NCI-H2029 (cell line): Measurements from ENCODE around the gene TRABD2B.

ENCODE experiments used
- DNase-seq: peaks from one replicate; lab custom pipeline; 2025; lab: John Stamatoyannopoulos, UW

TRABD2B gene

GRCh38 chr1:47875831-47876586 lies 121.2 kb downstream of the TRABD2B start:
- DNase-seq = peak; percentile 92

GRCh38 chr1:47875036-47875435 lies 122.1 kb downstream of the TRABD2B start:
- DNase-seq = no peak

- DNase-seq = no peak
Observed at GRCh38 chr1:47873337-47873736, 123.8 kb downstream of the TRABD2B start.

GRCh38 chr1:47872886-47873285 lies 124.3 kb downstream of the TRABD2B start:
- no peak for DNase-seq

GRCh38 chr1:47871799-47872353 lies 125.3 kb downstream of the TRABD2B start:
- no peak for DNase-seq

GRCh38 chr1:47870946-47871676 lies 126.1 kb downstream of the TRABD2B start:
- DNase-seq = peak; percentile 41

GRCh38 chr1:47870480-47870879 lies 126.7 kb downstream of the TRABD2B start:
- no peak for DNase-seq

GRCh38 chr1:47868348-47868676 lies 128.9 kb downstream of the TRABD2B start:
- DNase-seq = no peak

GRCh38 chr1:47867438-47868347 lies 129.5 kb downstream of the TRABD2B start:
- no peak for DNase-seq

- peak; percentile 87 for DNase-seq
Observed at GRCh38 chr1:47866601-47867437, 130.4 kb downstream of the TRABD2B start.

GRCh38 chr1:47865881-47866535 lies 131.2 kb downstream of the TRABD2B start:
- DNase-seq = no peak

GRCh38 chr1:47859092-47859743 lies 138.0 kb downstream of the TRABD2B start:
- no peak for DNase-seq

GRCh38 chr1:47856996-47857395 lies 140.2 kb downstream of the TRABD2B start:
- DNase-seq = no peak

- DNase-seq = no peak
Observed at GRCh38 chr1:47855230-47855629, 142.0 kb downstream of the TRABD2B start.

- DNase-seq = no peak
Observed at GRCh38 chr1:47854552-47855144, 142.5 kb downstream of the TRABD2B start.

GRCh38 chr1:47853852-47854251 lies 143.3 kb downstream of the TRABD2B start:
- DNase-seq = no peak

GRCh38 chr1:47853059-47853458 lies 144.1 kb downstream of the TRABD2B start:
- DNase-seq = no peak

- no peak for DNase-seq
Observed at GRCh38 chr1:47852006-47852718, 145.0 kb downstream of the TRABD2B start.

- no peak for DNase-seq
Observed at GRCh38 chr1:47850451-47850850, 146.7 kb downstream of the TRABD2B start.
